B cell (primary cell): Measurements from ENCODE around the gene XYLT1.

Experiments used
- CTCF ChIP-seq: fragments of 200-600 bp; IDR thresholded peaks from one replicate; pipeline ENCODE4 v1.8.0; 2022; ENCODE audit warnings: antibody characterized with exemption, mild to moderate bottlenecking
- EZH2 ChIP-seq: IDR thresholded peaks from 2 replicates; pipeline ENCODE4 v1.6.1; 2012; ENCODE audit warnings: borderline replicate concordance, low read depth, mild to moderate bottlenecking, moderate library complexity, low read length; ENCODE audit not compliant: insufficient read depth, poor library complexity, severe bottlenecking

GRCh38 chr16:17364319-17365210 lies 106.2 kb downstream of the XYLT1 start:
- TF ChIP-seq CTCF = no peak
- no peak for TF ChIP-seq EZH2
